NK-92 treated with Interleukin-12 subunit alpha and Interleukin-12 subunit beta, amount 100 ng/mL, for 24 hours (cell line): ENCODE measurements around the gene NDUFS6.
"Not testable (repeated sequence)": the region's sequence is repeated elsewhere in the genome, so short reads cannot be mapped to it uniquely, and the experiment has no call there.

Source experiments
- DNase-seq: peaks from one replicate; lab custom pipeline; 2025; lab: John Stamatoyannopoulos, UW

The NDUFS6 gene

GRCh38 chr5:1833264-1834021, 32.2 kb downstream of the NDUFS6 start:
- no peak for DNase-seq

GRCh38 chr5:1834022-1834551, 32.9 kb downstream of the NDUFS6 start:
- DNase-seq = no peak

- DNase-seq = no peak
Measured at GRCh38 chr5:1834721-1835429, 33.7 kb downstream of the NDUFS6 start.

GRCh38 chr5:1835431-1835830, 34.2 kb downstream of the NDUFS6 start:
- no peak for DNase-seq

- DNase-seq = no peak
Measured at GRCh38 chr5:1836176-1836890, 35.1 kb downstream of the NDUFS6 start.

GRCh38 chr5:1836891-1837880, 36.0 kb downstream of the NDUFS6 start:
- DNase-seq = no peak

GRCh38 chr5:1838013-1838412, 36.8 kb downstream of the NDUFS6 start:
- DNase-seq = no peak

GRCh38 chr5:1840071-1840547, 38.9 kb downstream of the NDUFS6 start:
- no peak for DNase-seq

- no peak for DNase-seq
Measured at GRCh38 chr5:1840741-1841521, 39.7 kb downstream of the NDUFS6 start.

- DNase-seq = no peak
Measured at GRCh38 chr5:1842004-1842819, 41.0 kb downstream of the NDUFS6 start.

- not testable (repeated sequence) for DNase-seq
Measured at GRCh38 chr5:1843761-1844160, 42.6 kb downstream of the NDUFS6 start.

GRCh38 chr5:1844708-1845436, 43.7 kb downstream of the NDUFS6 start:
- no peak for DNase-seq

- no peak for DNase-seq
Measured at GRCh38 chr5:1845696-1846095, 44.5 kb downstream of the NDUFS6 start.

- no peak for DNase-seq
Measured at GRCh38 chr5:1846583-1846982, 45.4 kb downstream of the NDUFS6 start.

GRCh38 chr5:1847056-1847455, 45.8 kb downstream of the NDUFS6 start:
- no peak for DNase-seq

- no peak for DNase-seq
Measured at GRCh38 chr5:1847611-1848010, 46.4 kb downstream of the NDUFS6 start.

- no peak for DNase-seq
Measured at GRCh38 chr5:1850324-1851154, 49.3 kb downstream of the NDUFS6 start.
